NCI-H1694 treated with DMSO at 0.1 percent for 48 hours (cell line): ENCODE measurements around the gene TYRO3.

Source experiments
- DNase-seq: peaks from one replicate; lab custom pipeline; 2025; lab: John Stamatoyannopoulos, UW

TYRO3 gene

GRCh38 chr15:41605566-41605965 is 46.6 kb downstream of the TYRO3 start:
- no peak for DNase-seq

GRCh38 chr15:41606997-41607396 is 48.0 kb downstream of the TYRO3 start:
- DNase-seq, result peak; percentile 28

DNA sequence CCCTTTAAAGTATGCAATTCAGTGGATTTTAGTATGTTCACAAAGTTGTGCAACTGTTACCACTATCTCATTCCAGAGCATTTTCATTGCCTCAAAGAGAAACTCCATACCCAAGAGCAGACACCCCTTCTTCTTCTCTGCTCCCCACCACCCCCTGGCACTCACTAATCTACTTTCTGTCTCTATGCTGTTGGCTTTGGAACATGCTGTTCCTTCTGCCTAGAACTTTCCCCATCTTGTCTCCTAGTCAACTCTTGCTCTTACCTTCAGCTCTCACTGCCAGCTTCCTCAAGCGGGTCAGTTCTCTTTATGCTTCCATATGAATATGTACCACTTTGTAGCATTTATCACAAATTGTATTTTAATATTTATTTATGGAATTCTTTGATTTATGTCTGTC is 50.1 kb downstream of the TYRO3 start:
- DNase-seq, result no peak

GRCh38 chr15:41610048-41610447 is 51.0 kb downstream of the TYRO3 start:
- DNase-seq, result no peak

DNA sequence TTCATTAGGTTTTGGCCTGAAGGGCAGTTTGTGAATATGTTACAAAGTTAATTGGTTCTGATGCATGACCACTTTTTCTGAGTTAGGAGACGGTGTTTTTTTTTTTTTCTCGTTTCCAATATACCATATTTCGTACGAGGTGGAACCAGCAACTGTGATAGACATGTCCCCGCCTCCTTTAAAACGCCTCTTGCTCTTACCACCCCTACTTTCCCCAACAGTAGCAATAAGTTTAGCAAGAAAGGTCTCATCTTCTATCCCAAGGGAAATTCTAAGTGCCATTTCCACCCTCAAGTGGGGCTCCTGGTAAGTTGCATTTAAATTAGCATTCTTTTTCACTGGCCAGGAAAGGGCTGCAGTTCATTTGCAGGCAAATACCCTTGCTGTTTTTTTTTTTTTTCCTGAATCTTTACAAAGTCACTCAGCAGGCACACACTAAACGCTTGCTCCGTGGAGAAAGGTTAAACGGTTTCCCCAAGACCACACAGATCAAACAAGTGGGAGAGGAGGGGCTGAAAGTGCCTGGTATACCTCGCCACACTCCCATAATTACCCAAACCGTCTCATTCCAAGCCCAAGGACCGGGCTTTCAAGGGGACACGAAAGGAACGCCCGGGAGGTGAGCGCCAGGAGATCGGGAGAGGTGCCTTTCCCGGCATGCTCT is 61.7 kb downstream of the TYRO3 start:
- no peak for DNase-seq

DNA sequence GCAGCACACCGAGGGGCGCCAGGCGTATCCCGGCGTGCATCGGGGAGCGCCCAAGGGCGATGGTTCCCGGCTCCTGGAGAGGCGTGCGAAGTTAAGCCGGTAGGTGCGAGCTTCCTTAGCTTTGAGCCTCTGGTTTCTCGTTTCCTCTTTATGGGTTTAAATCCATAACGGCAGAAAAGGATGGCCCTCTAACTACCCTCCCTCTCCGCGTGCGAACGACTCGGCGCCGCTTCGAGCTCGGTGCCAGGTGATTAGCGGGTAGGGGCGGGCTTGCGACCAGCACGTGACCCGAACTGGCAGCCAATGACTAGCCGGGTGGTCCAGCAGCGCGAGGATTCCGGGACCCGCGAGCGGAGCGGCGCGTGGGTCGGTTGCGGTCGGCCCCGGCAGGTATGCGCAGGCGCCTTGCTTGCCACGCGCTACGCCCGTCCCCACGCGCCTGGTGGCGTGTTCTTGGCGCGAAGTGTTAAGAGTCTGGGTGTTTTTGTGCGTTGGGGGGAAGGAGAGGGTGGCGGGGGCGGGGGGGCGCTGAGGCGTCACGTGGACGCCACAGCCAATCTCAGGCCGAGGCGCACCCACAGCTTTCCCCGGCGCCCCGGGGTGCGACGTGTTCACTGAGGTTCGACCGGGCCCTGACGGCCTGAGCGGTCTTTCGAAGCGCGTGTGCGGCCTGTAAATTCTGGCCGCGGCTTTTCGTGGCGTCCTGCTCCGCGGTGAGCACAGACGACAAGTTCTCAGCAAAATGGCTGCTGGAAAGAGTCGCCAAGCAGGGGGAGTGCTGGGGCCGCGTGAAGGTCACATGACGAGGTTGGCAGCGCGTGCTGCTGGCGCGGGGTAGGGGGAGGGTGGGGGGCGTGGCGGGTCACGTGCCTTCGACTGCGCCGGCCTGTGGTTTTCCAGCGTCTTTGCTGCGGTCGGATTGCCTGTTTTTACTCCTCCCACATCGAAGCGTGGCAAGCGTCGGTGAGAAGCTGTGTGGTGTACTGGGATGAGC is 62.5 kb downstream of the TYRO3 start:
- DNase-seq, result peak; percentile 89

DNA sequence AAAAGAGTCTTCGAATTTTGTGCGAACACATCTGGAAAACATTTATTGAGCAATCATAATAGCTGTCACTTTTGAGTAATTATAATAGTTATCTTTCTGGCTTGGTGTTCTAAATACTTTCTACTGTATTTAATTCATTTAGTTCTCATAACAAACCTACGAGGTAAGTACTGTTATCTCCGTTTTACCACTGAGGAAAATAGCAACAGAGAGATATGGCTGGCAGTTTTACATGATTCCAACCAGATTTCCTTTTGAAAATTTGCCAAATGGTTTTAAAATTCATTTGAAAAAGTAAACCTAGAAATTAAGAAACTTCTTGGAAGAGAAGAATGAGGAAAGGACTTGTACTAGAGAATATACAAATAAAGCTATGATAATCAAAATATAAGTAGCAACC is 63.9 kb downstream of the TYRO3 start:
- DNase-seq, result no peak

DNA sequence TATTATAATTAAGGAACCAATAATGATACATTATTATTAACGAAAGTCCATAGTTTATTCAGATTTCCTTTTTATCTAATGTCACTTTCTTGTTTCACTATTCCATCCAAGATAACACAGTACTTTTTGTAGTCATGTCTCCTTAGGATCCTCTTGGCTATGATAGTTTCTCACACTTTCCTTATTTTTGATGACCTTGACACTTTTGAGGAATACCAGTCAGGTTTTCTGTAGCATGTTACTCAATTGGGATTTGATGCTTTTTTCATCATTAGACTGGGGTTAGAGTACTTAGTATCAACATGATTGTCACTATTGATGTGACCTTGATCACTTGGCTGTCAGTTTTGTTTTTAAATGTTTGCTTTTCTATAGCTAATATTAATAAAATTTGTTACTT is 68.2 kb downstream of the TYRO3 start:
- no peak for DNase-seq

DNA sequence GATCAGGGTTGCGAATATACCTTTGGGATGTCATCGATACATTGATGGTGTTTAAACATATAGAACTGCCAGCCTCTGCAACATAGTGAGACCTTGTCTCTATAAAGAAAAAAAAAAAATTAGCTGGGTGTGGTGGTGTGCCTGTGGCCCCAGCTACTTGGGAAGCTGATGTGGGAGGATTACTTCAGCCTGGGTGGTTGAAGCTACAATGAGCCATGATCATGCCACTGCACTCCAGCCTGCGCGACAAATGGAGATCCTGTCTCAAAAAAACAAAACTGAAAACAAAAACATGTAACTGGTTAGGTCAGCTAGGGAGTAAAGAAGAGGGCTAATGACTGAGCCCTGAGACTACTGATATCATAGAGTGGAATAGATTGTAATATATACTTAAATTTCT is 70.5 kb downstream of the TYRO3 start:
- no peak for DNase-seq

DNA sequence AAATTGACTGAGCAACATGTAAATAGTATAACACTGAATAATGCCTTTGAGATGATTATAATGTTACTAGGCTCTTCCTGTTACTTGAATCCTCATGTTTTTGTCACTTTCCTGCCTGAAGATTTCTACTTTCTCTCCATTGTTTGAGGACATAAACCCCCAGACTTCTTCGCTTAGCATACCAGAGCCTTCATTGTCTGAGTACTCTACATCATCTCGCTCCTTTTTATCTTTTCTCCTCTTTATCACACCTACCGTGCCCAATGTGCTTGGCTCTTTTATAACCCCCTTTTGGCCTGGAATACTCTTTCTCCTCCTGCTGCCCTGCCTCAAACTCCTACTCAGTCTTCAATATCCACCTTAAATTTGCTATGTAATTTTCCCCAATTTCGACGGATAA is 70.9 kb downstream of the TYRO3 start:
- DNase-seq, result no peak

DNA sequence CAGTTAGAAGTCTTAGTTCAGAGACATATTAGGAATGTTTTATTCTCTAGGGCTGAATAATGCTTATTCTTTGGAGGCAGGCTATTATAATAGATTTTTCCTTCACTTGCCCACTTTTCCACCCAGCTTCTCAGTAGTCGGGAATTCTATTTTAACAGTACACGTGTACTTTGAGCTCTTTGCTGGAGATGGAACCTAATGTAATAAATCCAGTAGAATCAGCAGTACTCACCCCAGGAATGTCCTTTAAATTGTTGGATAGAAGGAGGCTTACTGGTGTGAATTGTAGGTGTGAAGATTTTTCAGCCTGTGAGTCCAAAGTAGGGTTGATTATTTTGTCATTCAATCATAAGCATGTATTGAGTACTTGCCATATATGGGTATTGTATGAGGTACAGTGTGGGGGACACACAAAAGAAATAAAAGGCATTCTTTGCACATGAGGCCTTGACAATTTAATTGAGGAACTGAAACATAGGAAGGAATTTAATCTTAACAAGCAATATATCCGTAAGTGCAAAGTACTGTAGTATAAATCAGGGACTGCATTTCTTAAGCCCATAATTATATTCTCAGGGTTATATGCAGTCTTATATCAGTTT is 71.7 kb downstream of the TYRO3 start:
- DNase-seq, result no peak

GRCh38 chr15:41631880-41632470 is 73.0 kb downstream of the TYRO3 start:
- DNase-seq, result no peak
